HG03135 (cell line): Measurements from ENCODE around the gene GATD1.
A peak's percentile ranks its signal among the peaks of the same experiment; 100 is the strongest.

Source experiments
- ATAC-seq: cut with Tn5 transposase; IDR thresholded peaks from one replicate; pipeline ENCODE4 v1.9.1; 2021; ENCODE audit warnings: mild to moderate bottlenecking, moderate library complexity; ENCODE audit not compliant: unreplicated experiment

Gene GATD1

GRCh38 chr11:813072-813455 lies 35.8 kb upstream of the GATD1 start:
- no peak for ATAC-seq

GRCh38 chr11:812390-812789 lies 35.1 kb upstream of the GATD1 start:
- no peak for ATAC-seq

- ATAC-seq = no peak
These were observed 34.4 kb upstream of the GATD1 start for GRCh38 chr11:811446-812245.

DNA sequence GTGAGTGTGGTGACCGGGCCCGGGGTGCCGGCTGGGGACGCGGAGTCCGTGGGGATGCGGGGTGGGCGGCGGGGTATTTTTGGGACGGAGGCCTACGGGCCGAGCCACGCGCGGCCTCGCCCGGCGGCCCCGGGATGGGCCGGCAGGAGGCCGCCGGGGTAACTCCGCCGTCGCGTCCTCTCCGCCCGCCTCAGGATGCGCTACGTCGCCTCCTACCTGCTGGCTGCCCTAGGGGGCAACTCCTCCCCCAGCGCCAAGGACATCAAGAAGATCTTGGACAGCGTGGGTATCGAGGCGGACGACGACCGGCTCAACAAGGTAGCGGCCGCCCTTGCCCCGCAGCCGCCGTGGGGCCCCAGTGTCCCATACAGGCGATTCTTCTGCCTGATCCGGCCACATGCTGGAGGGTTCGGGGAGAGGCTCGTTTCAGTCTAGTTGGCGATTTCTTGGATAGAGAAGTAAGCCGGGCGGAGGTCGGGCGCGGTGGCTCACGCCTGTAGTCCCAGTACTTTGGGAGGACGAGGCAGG lies 32.8 kb upstream of the GATD1 start:
- ATAC-seq = peak; percentile 5

DNA sequence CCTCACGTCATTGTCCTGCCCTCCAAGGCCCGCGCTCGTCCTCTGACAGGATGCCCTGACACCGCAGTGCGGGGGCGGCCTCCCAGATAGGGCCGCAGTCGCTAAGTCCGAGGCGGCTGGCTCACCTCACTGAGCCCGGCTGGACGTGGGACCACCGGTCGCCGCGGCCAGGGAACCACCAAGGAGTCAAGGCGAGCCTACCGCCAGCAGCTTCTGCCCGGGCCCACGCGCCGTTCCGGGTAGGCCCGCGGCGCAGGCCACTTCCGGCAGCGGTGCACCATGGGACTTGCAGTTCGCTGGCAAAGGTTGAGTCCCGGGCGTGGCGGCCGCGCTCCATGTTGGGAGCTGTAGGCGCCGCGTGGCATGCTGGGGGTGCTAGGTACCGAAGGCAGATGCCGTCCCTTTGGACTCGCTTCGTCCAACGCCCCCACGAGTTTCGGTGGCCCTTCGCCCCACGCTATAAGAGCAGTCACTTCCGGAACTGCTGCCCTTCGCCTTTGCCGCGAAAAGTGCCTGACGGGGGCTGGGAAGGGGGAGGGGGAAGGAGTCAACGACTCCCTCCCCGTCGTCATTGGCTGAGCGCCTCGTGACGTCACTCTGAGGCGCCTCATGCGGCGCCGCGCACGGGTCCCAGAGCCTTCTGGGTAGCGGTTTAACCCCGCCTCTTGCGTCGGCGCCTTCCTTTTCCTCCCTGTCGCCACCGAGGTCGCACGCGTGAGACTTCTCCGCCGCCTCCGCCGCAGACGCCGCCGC lies 32.2 kb upstream of the GATD1 start, which contains the start of gene RPLP2:
TSS of gene RPLP2 (plus strand) at position 681 of the 753 bp plus-strand sequence. CDS start 268 bp downstream, outside the sequence.
- peak; percentile 62 for ATAC-seq

DNA sequence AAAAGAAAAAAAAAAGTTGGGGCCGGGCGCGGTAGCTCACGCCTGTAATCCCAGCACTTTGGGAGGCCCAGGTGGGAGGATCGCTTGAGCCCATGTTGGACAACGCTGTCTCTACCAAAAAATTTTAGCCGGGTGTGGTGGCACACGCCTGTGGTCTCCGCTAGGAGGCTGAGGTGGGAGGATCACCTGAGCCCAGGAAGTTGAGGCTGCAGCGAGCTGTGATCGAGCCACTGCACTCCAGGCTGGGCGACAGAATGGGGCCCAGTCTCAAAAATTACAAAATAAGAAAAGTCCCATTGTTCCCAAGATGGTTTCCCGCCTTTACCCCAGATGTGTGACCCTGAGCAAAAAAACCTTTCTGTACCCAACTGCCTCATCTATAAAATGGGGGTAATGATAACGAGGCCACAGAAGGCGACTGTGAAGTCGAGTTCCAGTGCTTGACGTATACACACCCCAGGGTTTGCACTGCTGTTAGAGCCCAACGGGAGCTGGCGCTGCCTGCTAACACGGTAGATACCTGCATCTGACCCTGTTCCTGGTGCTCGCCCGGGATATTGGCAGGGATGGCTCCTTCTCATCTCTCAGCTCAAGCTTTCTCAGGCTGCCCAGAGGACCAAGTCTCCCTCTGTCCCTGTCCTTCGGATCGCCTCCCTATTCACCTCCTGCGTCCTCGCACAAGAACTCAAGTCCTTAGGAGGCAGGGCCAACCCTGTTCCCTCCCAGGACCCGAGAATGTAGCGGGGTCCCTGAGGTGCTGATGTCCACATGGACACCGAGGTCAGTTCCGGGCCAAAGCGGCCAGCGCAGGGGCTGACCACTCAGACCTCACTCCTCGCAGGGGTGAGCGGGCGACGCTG lies 31.4 kb upstream of the GATD1 start:
- ATAC-seq = peak; percentile 0

- no peak for ATAC-seq
These were observed 27.3 kb upstream of the GATD1 start for GRCh38 chr11:804599-804964.

DNA sequence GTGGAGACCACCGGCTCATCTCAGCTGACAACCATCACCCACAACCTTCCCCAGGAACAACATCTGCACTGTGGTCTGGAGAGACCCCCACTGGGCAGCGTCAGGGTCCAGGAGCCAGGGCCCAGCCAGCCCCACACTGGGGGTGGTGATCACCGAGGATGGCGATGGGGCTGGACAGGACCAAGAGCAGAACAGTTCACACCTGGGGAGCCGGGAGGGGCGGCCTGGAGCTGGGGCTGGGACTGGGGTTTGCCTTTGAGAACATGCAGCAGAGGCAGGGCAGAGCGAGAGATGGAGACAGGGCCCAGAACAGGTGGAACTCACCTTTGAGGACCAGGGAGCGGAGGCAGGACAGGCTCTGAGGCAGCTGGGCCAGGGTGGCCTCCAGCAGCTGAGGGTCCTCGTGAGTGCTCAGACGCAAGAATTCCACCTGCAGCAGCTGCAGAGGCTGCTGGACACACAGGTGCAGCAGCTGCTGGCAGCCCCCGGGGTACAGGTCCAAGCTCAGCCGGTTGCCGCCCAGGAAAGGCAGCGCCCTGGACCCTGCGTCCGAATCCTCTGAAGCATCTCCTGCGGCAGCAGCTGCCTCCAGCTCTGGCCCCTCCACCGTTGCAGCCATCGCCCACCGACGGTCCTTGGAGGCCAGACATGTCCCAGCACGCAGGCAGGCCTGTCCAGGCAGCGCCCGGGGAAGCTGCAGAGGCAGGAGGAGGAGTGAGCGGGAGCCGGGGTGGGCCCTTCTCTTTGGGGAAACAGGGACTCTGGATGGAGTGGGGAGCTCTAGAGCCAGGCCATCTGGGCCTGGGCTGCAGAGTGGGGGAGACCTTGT lies 26.7 kb upstream of the GATD1 start:
- no peak for ATAC-seq

GRCh38 chr11:803467-803742 lies 26.1 kb upstream of the GATD1 start:
- ATAC-seq = no peak

GRCh38 chr11:802693-803466 lies 25.6 kb upstream of the GATD1 start:
- no peak for ATAC-seq

- ATAC-seq = no peak
These were observed 24.8 kb upstream of the GATD1 start for GRCh38 chr11:802018-802617.

DNA sequence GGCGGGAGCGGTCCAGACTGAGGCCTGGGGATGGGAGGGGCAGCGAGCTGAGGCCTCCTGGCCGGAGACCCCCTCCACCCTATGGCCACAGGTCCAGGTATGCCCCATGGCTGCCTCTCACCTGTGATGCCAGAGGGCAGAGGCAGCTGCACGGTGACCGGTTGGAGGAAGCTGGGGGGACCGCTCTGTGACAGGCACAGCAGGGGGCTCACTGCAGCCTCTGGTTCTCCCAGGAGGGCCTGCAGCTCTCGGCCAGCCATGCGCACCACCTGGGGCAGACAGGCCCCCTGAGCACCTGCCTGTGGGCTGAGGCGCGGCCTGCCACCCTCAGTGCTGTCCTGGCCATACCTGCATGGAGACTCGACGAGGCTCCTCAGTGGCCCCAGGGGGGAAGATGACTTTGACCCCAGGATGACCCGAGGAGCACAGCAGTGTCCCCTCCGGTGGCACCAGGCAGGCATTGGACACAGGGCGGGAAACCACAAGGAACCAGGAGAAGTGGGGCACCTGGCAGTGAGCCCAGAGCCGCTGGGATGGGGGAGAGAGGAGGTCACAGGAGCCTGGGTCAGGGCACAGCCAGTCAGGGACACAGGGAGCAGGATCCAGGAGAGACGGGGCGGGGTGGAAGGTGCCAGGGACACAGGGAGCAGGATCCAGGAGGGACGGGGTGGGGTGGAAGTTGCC lies 24.0 kb upstream of the GATD1 start:
- no peak for ATAC-seq

DNA sequence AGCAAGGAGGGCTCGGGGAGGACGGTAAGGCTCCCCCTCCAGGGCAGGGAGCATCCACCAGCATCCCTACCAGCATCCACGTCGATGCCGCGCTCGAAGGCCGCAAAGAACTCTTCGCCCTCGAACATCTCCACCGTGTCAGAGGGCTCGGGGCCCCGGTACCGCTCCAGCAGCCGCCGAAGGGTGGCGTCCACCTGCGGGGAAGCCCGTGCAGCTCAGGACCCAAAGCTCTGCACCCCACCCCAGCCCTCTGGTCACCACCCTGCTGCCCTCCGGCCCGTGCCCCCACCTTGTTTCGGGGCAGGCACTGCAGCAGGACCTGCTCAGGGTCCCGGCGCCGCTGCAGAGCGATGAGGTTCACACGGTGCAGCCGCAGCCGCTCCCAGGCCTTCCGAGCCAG lies 23.2 kb upstream of the GATD1 start:
- no peak for ATAC-seq

DNA sequence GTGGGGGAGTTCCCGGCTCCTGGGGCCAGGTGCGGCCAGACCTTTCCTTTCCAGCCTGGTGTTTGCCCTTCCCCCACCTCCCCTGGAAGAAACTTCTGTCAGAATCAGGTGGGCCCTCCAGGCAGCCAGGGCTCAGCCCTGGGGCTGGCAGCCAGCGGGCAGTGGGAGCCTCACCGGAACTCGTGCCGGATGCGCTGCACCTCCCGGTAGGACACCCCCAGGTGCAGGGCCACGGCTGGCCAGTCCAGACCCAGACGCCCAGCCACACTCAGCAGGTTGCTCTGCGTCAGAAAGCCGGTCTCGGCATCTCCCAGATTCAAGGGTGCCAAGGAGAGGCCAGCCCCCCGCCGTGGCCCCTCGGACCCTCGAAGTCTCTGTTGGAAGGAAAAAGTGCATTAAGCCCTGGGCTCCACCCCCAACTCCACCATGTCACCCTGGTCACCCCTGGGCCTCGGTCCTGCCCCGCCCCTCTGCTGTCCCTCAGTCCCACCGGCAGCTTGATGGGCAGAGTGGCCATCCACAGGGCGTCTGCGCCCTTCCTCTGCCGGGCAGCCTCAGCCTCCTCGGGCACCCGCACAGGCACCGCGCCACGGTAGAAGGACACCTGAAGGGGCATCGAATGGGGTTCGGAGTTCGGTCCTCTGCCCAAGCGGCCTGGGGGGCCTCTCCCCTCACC lies 22.5 kb upstream of the GATD1 start:
- no peak for ATAC-seq

- peak; percentile 50 for ATAC-seq
These were observed 20.9 kb upstream of the GATD1 start, which contains the start of gene SLC25A22 for GRCh38 chr11:798093-798713. Gene SLC25A22, minus strand, starts transcription at chr11:798281. Its CDS starts 3,275 bp downstream, at chr11:795006.

DNA sequence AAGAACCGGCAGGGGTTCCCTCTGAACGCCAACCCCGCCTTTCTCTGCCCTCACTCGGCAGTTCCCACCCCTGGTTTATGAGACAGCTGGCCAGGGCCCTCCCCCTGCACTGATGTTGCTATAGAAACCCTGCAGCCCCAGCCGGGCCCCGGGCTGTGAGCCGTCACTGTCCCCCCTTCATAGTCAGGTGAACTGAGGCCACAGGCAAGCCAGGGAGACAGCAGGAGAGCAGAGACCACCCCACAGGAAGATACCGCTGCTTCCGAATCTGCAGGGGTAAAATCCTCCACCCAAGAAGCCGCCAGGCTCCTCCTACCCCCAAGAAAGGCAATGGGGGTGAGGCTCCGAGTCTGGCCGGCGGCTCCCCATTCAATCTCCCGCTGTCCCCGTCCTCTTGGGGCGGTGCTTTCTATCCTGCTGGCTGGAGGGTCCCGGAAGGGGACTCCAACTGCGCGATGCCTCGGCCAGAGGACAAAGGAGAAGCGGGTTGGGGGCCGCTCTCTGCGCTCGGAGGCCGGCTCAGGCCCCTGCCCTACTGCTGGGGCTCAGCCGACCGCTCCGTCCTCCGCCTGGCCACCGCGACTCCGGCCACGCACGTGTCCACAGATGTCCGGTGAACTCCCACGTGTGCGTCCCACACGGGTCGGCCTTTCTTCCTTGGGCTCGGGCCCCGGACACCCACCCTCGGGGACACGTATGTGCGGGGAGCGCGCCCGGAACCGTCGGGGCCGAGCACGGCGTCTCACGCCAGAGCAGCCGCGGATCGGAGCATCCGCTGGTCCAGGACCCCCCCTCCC lies 20.2 kb upstream of the GATD1 start:
- peak; percentile 40 for ATAC-seq
